GM12872 (cell line): ENCODE results near the gene MCTP1.

Source experiments
- CTCF ChIP-seq: IDR thresholded peaks from 3 replicates; pipeline ENCODE4 v1.5.1; 2011; ENCODE audit warnings: low read depth, mild to moderate bottlenecking, low read length, moderate library complexity; ENCODE audit not compliant: insufficient read depth

MCTP1 gene

GRCh38 chr5:94754824-94755223 is 530.1 kb downstream of the MCTP1 start:
- no peak for TF ChIP-seq CTCF

- TF ChIP-seq CTCF = no peak
Observed at GRCh38 chr5:94751460-94751859, 533.4 kb downstream of the MCTP1 start.

GRCh38 chr5:94750681-94751080 is 534.2 kb downstream of the MCTP1 start:
- TF ChIP-seq CTCF = no peak

GRCh38 chr5:94749042-94749441 is 535.9 kb downstream of the MCTP1 start:
- no peak for TF ChIP-seq CTCF

GRCh38 chr5:94748212-94748611 is 536.7 kb downstream of the MCTP1 start:
- no peak for TF ChIP-seq CTCF

GRCh38 chr5:94747371-94747770 is 537.5 kb downstream of the MCTP1 start:
- no peak for TF ChIP-seq CTCF

GRCh38 chr5:94746731-94747124 is 538.2 kb downstream of the MCTP1 start:
- no peak for TF ChIP-seq CTCF
